ENCODE measurements around the gene MTMR12.
"Not testable (repeated sequence)": the region's sequence is repeated elsewhere in the genome, so short reads cannot be mapped to it uniquely, and the experiment has no call there.

The MTMR12 gene

DNA sequence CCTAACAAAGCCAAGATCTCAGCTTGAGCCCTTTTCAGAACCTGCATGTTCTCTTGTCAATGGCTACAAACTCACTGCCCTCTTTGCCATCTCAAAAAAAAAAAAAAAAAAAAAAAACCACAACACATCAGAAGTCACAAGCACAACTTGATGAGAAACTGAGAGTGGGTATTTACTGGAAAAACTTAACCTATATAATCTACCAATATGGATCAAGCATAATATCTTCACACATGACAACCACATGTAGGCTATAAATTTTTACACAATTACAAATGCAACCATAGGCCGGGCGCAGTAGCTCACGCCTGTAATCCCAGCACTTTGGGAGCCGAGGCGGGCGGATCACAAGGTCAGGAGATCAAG, 9.0 kb downstream of the MTMR12 start:
- peaks cover 3% of the 10 kb centered on the region for H3K9me3 ChIP-seq (ENCODE audit: low read length)
- H3K27me3 ChIP-seq (ENCODE audit: insufficient read depth, low read length) = no peaks in the 10 kb centered on the region
- no peak overlapping the region for H3K4me3 ChIP-seq (ENCODE audit: low read length)
- H2AFZ ChIP-seq (ENCODE audit: low read depth, low read length) = no peak overlapping the region
- no peaks in the 10 kb centered on the region for H3K4me1 ChIP-seq (ENCODE audit: insufficient read depth, low read length)
- H3K36me3 ChIP-seq (ENCODE audit: insufficient read depth, low read length) = no peaks in the 10 kb centered on the region

DNA sequence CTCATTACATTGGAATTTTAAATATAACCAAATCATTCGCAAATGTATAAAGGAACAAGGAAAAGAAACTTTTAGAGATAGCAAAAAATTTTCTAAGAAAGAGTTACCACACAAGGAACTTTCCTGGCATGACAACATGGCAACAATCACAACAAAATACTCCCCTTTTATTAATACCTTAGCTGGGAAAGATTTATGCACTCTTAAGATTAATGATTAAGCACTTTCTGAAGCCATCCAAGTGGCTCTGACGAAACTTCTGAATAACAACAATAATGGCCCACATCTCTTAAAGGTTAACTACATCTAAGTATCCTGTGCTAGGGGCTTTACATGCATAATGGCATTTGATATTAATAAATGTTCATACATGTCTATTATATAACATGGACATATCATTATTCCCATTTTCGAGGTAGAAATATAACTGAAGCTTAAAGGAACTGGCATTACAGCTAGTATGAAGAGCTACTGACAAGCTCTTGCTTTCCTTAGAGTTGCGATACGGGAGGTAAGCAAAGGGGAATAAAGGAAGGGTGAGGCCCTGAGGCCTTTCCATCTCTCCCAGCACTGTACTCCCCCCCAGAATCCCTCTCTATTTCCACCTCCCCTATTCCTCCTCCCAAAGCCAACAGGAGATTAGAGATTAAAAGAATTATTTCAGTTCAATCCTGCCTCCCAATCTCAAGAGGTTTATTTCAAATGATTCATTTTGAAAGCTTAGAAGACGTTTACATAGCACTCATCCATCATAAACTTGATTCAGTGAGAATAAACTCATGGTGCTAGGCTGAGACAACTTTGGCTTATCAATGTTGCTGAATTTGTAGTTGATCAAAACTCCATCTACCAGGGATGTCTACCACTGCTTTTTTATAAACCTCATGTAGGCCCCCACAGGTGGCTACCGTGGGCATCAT, 9.6 kb downstream of the MTMR12 start:
- Histone ChIP-seq H3K27me3 (ENCODE audit: insufficient read depth, low read length) (no peaks in the 10 kb centered on the region), H2AFZ (ENCODE audit: low read depth, low read length) (no peak overlapping the region), H3K4me3 (ENCODE audit: low read length) (no peak overlapping the region), H3K4me1 (ENCODE audit: insufficient read depth, low read length) (peaks cover 3% of the 10 kb centered on the region), H3K36me3 (ENCODE audit: insufficient read depth, low read length) (no peaks in the 10 kb centered on the region), H3K9me3 (ENCODE audit: low read length) (peaks cover 3% of the 10 kb centered on the region)

DNA sequence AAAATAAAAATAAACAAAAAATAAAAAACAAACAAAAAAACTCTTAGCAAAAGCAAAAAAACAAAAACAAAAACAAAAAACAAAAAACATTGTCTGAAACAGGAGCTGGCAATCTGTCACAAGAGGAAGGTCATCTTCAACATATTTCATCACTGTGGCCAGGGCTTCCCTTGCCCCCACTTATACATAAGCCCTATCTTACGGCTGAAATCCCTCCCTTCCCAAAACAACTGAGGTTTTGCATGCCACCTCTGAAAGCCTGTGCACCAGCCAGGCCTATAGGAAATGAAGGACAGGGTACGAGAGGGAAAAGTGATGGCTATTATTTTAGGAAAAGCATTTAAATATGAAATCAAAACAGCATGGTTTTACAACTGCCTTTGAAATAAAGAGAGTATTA, 10.8 kb downstream of the MTMR12 start:
- no peaks in the 10 kb centered on the region for H3K27me3 ChIP-seq (ENCODE audit: insufficient read depth, low read length)
- peaks cover 15% of the 10 kb centered on the region for H3K4me1 ChIP-seq (ENCODE audit: insufficient read depth, low read length)
- H3K9me3 ChIP-seq (ENCODE audit: low read length) = peaks cover 3% of the 10 kb centered on the region
- H3K36me3 ChIP-seq (ENCODE audit: insufficient read depth, low read length) = no peaks in the 10 kb centered on the region
- H2AFZ ChIP-seq (ENCODE audit: low read depth, low read length) = no peak overlapping the region
- H3K4me3 ChIP-seq (ENCODE audit: low read length) = no peak overlapping the region

DNA sequence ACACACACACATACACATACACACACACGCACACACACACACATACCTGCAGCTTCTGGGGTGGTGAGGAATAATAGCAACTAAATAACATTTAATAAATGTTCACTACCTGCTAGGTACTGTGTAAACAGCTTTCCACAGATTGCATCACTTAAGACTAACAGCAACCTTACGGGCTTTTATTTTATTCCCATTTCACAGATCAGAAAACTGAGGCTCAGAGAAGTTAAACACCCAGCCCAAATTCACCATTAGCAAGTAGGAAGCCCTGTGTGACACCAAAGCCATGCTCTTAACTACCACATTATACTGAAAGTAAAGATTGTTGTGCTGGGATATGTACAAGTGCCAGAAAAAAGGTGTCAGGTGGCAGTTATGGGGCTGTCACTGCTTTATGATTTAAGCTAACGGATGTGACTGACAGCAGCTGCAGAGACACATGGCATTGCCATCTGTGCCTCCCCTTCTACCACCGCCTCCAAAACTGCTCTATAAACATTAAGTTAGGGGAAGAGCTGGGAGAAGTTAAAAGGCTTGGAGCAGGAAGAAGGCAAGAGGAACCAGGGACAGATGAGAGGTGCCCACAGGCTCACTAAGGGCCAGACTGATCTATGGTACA, 13.6 kb downstream of the MTMR12 start:
- Histone ChIP-seq H3K36me3 (ENCODE audit: insufficient read depth, low read length) (peaks cover 11% of the 10 kb centered on the region), H3K4me3 (ENCODE audit: low read length) (no peak overlapping the region), H3K27me3 (ENCODE audit: insufficient read depth, low read length) (no peaks in the 10 kb centered on the region)

DNA sequence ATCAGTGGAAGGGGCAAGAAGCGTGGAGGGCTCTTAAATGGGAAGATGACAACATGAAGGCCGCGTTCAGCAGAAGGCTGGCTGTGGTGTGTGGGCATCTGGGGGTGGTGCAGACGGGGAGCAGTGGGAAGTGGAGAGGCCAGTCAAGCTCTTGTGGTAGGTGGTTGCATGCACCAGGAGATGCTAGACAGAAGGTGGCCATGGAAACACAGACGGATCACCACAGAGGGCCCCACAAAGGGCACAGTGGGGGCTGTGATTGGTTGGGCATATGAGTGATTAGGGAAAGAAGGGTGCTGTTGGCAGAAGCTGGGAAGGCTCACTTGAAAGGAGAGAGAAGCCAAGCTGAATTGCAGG, 14.7 kb downstream of the MTMR12 start:
- peaks cover 15% of the 10 kb centered on the region for H3K4me1 ChIP-seq (ENCODE audit: insufficient read depth, low read length)
- no peak overlapping the region for H3K4me3 ChIP-seq (ENCODE audit: low read length)
- peaks cover 2% of the 10 kb centered on the region for H3K9me3 ChIP-seq (ENCODE audit: low read length)
- no peaks in the 10 kb centered on the region for H3K27me3 ChIP-seq (ENCODE audit: insufficient read depth, low read length)
- no peak overlapping the region for H2AFZ ChIP-seq (ENCODE audit: low read depth, low read length)
- peaks cover 14% of the 10 kb centered on the region for H3K36me3 ChIP-seq (ENCODE audit: insufficient read depth, low read length)

More for the DNA sequence above, 13.6 kb downstream of the MTMR12 start:
- Histone ChIP-seq H3K4me1 (ENCODE audit: insufficient read depth, low read length) (peaks cover 15% of the 10 kb centered on the region), H3K9me3 (ENCODE audit: low read length) (peaks cover 2% of the 10 kb centered on the region), H2AFZ (ENCODE audit: low read depth, low read length) (no peak overlapping the region)

DNA sequence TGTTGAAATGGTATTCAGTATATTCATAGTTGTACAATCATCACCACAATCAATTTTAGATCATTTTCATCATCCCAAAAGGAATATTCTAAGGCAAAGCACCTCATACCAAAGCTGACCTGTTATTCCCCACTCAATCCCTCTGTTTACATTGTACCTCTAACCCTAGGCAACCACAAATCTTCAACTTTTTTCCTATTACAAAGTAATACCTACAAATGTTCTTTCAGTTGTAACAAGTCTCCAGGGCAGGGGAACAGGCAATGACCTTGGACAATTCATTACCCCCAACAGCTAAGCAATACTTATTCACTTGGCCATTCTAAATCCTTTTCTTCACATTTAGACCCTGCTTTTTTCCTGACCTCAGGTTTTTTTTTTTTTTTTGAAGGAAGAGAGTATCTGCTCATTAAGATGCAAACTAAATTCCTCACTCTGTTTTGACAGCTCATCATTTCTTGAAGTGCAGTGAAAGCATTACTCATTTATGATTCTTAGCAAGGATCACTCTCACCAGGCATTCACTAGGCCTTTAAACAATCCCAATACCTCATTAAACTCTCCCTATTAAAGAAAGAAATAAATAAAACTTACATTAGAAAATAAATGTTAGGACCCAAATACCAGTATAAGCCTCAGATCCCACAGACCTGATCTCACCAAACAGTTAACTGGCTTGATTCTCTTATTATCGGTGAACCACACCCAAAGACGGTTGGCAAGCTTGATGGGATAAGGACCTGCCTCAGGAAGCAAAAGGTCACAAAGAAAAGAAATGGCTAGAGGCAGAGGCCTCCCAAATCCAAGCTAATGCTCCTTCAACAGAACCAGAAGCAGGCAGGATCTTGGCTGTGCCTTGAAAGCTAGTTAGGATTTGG, 15.3 kb downstream of the MTMR12 start:
- no peak overlapping the region for H3K4me3 ChIP-seq (ENCODE audit: low read length)
- no peaks in the 10 kb centered on the region for H3K27me3 ChIP-seq (ENCODE audit: insufficient read depth, low read length)
- no peak overlapping the region for H2AFZ ChIP-seq (ENCODE audit: low read depth, low read length)
- H3K9me3 ChIP-seq (ENCODE audit: low read length) = peaks cover 2% of the 10 kb centered on the region
- peaks cover 14% of the 10 kb centered on the region for H3K36me3 ChIP-seq (ENCODE audit: insufficient read depth, low read length)
- peaks cover 15% of the 10 kb centered on the region for H3K4me1 ChIP-seq (ENCODE audit: insufficient read depth, low read length)

DNA sequence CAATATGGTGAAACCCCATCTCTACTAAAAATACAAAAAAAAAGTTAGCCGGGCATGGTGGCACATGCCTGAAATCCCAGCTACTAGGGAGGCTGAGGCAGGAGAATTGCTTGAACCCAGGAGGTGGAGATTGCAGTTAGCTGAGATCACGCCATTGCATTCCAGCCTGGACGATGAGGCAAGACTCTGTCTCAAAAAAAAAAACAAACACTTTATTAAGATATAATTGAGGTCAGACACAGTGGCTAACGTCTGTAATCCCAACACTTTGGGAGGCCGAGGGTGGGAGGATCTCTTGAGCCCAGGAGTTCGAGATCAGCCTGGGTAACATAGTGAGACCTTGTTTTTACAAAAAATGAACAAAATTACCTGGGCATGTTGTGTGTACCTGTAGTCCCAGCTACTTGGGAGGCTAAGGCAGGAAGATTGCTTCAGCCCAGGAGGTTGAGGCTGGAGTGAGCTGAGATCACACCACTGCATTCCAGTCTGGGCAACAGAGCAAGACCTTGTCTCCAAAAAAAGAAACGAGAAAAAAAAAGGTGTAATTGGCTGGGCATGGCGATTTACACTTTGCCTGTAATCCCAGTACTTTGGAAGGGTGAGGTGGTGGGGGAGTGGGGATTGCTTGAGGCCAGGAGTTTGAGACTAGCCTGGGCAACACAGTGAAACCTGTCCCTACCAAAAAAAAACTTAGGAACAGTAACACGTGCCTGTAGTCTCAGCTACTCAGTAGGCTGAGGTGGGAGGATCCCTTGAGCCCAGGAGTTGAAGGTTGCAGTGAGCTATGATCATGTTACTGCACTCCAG, 16.6 kb downstream of the MTMR12 start:
- H3K27me3 ChIP-seq (ENCODE audit: insufficient read depth, low read length); H3K4me3 ChIP-seq (ENCODE audit: low read length); H2AFZ ChIP-seq (ENCODE audit: low read depth, low read length); H3K9me3 ChIP-seq (ENCODE audit: low read length): not testable (repeated sequence)
- Histone ChIP-seq H3K4me1 (ENCODE audit: insufficient read depth, low read length) (peaks cover 15% of the 10 kb centered on the region), H3K36me3 (ENCODE audit: insufficient read depth, low read length) (peaks cover 14% of the 10 kb centered on the region)

DNA sequence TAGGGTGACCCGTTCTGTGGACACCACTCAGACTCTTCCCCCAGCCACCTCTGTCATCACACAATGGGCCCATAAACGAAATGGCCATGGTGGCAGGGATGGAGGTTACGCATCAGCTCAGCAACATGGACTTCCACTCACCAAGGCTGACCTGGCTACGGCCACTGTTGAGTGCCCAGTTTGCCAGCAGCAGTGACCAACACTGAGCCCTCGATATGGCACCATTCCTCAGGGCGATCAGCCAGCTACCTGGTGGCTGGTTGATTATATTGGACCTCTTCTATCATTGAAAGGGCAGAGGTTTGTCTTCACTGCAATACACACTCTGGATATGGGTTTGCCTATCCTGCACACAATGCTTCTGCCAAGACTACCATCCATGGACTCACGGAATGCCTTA, 21.1 kb downstream of the MTMR12 start:
- Histone ChIP-seq H3K36me3 (ENCODE audit: insufficient read depth, low read length) (peaks cover 14% of the 10 kb centered on the region), H3K27me3 (ENCODE audit: insufficient read depth, low read length) (no peaks in the 10 kb centered on the region), H3K4me1 (ENCODE audit: insufficient read depth, low read length) (no peaks in the 10 kb centered on the region), H3K4me3 (ENCODE audit: low read length) (no peak overlapping the region), H3K9me3 (ENCODE audit: low read length) (peaks cover 18% of the 10 kb centered on the region), H2AFZ (ENCODE audit: low read depth, low read length) (no peak overlapping the region)

DNA sequence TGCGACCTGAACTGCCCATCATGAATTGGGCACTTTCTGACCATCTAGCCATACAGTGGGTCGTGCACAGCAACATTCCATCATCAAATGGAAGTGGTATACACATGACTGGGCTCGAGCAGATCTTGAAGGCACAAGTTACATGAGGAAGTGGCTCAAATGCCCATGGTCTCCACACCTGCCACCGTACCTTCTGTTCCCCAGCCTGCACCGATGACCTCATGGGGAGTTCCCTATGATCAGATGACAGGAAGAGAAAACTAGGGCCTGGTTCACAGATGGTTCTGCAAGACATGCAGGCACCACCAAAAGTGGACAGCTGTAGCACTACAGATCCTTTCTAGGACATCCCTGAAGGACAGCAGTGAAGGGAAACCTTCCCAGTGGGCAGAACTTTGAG, 21.8 kb downstream of the MTMR12 start:
- H3K36me3 ChIP-seq (ENCODE audit: insufficient read depth, low read length) = peaks cover 10% of the 10 kb centered on the region

DNA sequence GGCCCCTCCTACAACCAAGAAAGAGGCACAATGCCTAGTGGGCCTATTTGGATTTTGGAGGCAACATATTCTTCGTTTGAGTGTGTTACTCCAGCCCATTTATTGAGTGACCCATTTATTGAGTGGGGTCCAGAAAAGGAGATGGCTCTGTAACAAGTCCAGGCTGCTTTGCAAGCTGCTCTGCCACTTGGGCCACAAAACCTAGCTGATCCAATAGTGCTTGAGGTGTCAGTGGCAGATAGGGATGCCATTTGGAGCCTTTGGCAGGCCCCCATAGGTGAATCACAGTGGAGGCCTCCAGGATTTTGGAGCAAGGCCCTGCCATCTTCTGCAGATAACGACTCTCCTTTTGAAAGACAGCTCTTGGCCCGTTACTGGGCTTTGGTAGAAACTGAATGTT, 22.2 kb downstream of the MTMR12 start:
- Histone ChIP-seq H3K36me3 (ENCODE audit: insufficient read depth, low read length) (peaks cover 10% of the 10 kb centered on the region), H3K9me3 (ENCODE audit: low read length) (peaks cover 18% of the 10 kb centered on the region)
- not testable (repeated sequence) for H3K27me3 ChIP-seq (ENCODE audit: insufficient read depth, low read length); H2AFZ ChIP-seq (ENCODE audit: low read depth, low read length); H3K4me3 ChIP-seq (ENCODE audit: low read length); H3K4me1 ChIP-seq (ENCODE audit: insufficient read depth, low read length)

More for the DNA sequence above, 21.8 kb downstream of the MTMR12 start:
- Histone ChIP-seq H3K27me3 (ENCODE audit: insufficient read depth, low read length) (no peaks in the 10 kb centered on the region), H3K9me3 (ENCODE audit: low read length) (peaks cover 18% of the 10 kb centered on the region), H2AFZ (ENCODE audit: low read depth, low read length) (no peak overlapping the region), H3K4me3 (ENCODE audit: low read length) (no peak overlapping the region), H3K4me1 (ENCODE audit: insufficient read depth, low read length) (no peaks in the 10 kb centered on the region)

DNA sequence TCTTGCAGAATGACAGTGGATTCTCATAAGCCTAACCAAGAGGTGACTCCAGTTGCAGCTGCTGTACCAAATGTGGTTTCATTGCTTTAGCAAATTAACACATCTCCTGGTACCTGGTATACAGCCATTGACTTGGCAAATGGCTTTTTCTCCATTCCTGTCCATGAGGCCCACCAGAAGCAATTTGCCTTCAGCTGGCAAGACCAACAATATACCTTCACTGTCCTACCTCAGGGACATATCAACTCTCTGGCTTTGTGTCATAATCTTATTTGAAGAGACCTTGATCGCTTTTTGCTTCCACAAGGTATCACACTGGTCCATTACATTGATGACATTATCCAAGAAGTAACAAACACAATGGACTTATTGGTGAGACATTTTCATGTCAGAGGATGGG, 22.8 kb downstream of the MTMR12 start:
- peaks cover 16% of the 10 kb centered on the region for H3K9me3 ChIP-seq (ENCODE audit: low read length)
- not testable (repeated sequence) for H3K4me3 ChIP-seq (ENCODE audit: low read length); H3K4me1 ChIP-seq (ENCODE audit: insufficient read depth, low read length); H2AFZ ChIP-seq (ENCODE audit: low read depth, low read length); H3K36me3 ChIP-seq (ENCODE audit: insufficient read depth, low read length); H3K27me3 ChIP-seq (ENCODE audit: insufficient read depth, low read length)

DNA sequence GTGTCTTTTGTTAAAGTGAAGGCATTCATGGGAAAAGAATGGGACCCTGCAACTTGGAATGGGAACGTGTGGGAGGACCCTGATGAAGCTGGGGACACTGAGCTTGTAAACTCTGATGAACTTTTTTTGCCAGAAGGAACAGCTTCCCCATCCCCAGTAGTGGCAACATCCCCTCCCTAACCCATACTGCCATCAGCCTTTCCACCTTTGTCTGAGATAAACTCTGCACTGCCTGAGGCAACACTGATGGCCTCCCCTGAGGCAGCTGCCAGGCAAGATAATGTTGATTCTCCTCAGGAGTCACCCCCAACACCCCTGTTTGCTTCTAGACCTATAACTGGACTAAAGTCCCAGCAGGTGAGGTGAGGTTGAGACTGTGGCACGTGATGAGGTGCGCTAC, 24.6 kb downstream of the MTMR12 start:
- H3K36me3 ChIP-seq (ENCODE audit: insufficient read depth, low read length); H2AFZ ChIP-seq (ENCODE audit: low read depth, low read length); H3K4me3 ChIP-seq (ENCODE audit: low read length); H3K4me1 ChIP-seq (ENCODE audit: insufficient read depth, low read length); H3K27me3 ChIP-seq (ENCODE audit: insufficient read depth, low read length): not testable (repeated sequence)
- peaks cover 16% of the 10 kb centered on the region for H3K9me3 ChIP-seq (ENCODE audit: low read length)
